Stimulated activated naive B cell treated with anti-CD40 and anti-IgM and Interleukin-4, amounts not matched to agents 10 μg/mL and 1 μg/mL and 100 μg/mL, for 72 hours (primary cell): Measurements from ENCODE around the gene PKD1L1.
"Not testable (repeated sequence)": the region's sequence is repeated elsewhere in the genome, so short reads cannot be mapped to it uniquely, and the experiment has no call there.

ENCODE experiments used
- ATAC-seq, 2 donors: fragments of 150-1000 bp; cut with Tn5 transposase; replicated peaks; 2 replicates each; pipeline ENCODE4 v1.10.0; 2021; ENCODE audit warnings: moderate library complexity in 1 of 2
- DNase-seq: peaks from one replicate; pipeline ENCODE4 v3.0.0; 2021
- H3K27ac Mint-ChIP-seq: one replicate; pipeline ENCODE4 v1.8.0; 2022; ENCODE audit warnings: mild to moderate bottlenecking, mixed read lengths
- H3K27me3 Mint-ChIP-seq, 2 donors: one replicate each; pipeline ENCODE4 v1.8.0; 2022; ENCODE audit warnings: mixed read lengths in 2 of 2
- H3K36me3 Mint-ChIP-seq, 2 donors: one replicate each; pipeline ENCODE4 v1.8.0; 2022; ENCODE audit warnings: mixed read lengths in 2 of 2, mild to moderate bottlenecking in 1 of 2
- H3K4me1 Mint-ChIP-seq, 2 donors: one replicate each; pipeline ENCODE4 v1.8.0; 2022; ENCODE audit warnings: mixed read lengths in 2 of 2, mild to moderate bottlenecking in 1 of 2
- H3K4me3 Mint-ChIP-seq, 2 donors: one replicate each; pipeline ENCODE4 v1.8.0; 2022; ENCODE audit warnings: mild to moderate bottlenecking in 2 of 2, mixed read lengths in 2 of 2, moderate library complexity in 1 of 2
- H3K9me3 Mint-ChIP-seq, 2 donors: one replicate each; pipeline ENCODE4 v1.8.0; 2022; ENCODE audit warnings: mixed read lengths in 2 of 2, mild to moderate bottlenecking in 1 of 2

Gene PKD1L1

DNA sequence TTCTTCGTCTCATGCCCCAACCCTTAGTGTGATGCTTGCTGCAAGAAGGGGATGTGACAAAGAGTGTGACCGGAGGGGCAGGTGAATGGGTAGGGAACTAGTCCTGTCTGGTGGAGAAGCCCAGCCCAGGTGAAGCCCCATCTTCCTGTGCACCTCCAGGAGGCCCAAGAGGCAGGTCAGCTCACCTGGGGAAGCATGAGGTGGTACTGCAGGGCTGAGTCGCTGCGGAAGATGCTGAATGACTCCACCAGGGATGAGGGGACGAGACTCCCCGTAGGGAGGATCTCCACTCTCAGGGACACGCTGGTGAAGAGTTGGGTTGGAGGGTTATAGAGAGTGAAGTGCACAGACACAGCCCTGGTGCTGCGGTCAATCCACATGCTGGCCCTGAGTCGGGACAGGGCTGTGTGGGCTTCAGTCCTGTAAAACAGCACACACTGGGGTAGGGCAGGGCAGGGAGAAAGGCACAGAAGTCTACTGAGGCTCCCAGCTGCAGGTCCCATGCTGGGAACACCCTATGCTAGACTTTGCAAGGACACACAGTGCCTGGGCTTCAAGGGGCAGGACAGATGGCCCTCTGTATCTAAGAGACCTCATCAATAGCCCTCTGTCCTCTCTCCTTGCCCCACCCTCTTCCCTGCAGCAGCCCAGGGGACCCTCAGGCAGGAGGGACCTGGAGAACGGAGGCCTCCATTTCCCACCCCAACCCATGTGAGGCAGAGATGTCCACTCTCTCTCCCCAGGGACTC lies 136.5 kb downstream of the PKD1L1 start:
- no peak for ATAC-seq
- no peak for DNase-seq
- H3K27ac Mint-ChIP-seq = no peak overlapping the region
- H3K4me3 Mint-ChIP-seq = no peak overlapping the region
- H3K36me3 Mint-ChIP-seq = peaks cover 0 to 2% of the 10 kb centered on the region in 2 donors
- peaks cover 25 to 29% of the 10 kb centered on the region in 2 donors for H3K4me1 Mint-ChIP-seq
- H3K27me3 Mint-ChIP-seq = no peaks in the 10 kb centered on the region
- no peaks in the 10 kb centered on the region for H3K9me3 Mint-ChIP-seq

DNA sequence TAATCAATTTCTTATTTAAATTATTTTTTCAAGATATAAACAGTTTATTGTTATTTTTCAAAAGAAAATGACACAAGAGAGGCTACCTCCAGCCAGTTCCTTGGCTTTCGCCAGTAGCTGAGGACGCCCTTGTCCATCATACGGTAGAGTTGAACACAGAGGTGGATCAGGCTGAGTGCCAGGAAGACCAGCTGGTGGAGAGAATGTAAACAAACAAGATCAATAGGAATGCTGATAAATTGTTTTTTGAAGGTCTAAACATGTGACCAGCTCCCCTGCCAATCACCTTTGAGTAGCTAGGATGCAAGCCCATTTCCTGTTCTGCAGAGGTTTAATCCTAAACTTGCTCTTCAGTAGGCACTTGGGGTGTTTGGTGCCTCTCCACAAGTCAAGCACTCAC lies 138.9 kb downstream of the PKD1L1 start:
- H3K9me3 Mint-ChIP-seq = no peaks in the 10 kb centered on the region
- H3K36me3 Mint-ChIP-seq = peaks cover 0 to 2% of the 10 kb centered on the region in 2 donors
- peaks cover 24 to 29% of the 10 kb centered on the region in 2 donors for H3K4me1 Mint-ChIP-seq

DNA sequence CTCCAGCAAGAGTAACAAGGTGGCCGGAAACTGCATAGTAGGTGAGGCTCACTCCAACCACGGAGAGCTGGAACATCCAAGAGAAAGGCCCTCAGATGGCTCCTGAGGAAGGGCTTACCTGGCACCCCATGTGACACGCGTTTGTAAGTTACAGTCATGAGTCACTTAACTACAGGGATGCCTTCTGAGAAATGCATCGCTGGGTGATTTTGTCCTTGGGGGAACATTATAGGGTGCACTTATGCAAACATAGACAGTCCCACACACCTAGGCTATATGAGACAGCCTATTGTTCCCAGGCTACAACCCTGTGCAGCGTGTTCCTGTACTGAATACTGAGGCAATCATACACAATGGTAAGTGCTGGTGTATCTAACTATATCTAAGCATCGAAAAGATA lies 139.9 kb downstream of the PKD1L1 start:
- peak in 1 of 2 donors; percentile 35 for ATAC-seq
- H3K27me3 Mint-ChIP-seq = no peaks in the 10 kb centered on the region
- no peaks in the 10 kb centered on the region for H3K9me3 Mint-ChIP-seq
- H3K27ac Mint-ChIP-seq = no peak overlapping the region
- no peak for DNase-seq
- H3K4me3 Mint-ChIP-seq = no peak overlapping the region
- peaks cover 23 to 29% of the 10 kb centered on the region in 2 donors for H3K4me1 Mint-ChIP-seq
- peaks cover 0 to 2% of the 10 kb centered on the region in 2 donors for H3K36me3 Mint-ChIP-seq

More for the DNA sequence above, 138.9 kb downstream of the PKD1L1 start:
- no peak overlapping the region for H3K4me3 Mint-ChIP-seq
- no peak overlapping the region for H3K27ac Mint-ChIP-seq
- no peaks in the 10 kb centered on the region for H3K27me3 Mint-ChIP-seq
- ATAC-seq = no peak
- DNase-seq = no peak

DNA sequence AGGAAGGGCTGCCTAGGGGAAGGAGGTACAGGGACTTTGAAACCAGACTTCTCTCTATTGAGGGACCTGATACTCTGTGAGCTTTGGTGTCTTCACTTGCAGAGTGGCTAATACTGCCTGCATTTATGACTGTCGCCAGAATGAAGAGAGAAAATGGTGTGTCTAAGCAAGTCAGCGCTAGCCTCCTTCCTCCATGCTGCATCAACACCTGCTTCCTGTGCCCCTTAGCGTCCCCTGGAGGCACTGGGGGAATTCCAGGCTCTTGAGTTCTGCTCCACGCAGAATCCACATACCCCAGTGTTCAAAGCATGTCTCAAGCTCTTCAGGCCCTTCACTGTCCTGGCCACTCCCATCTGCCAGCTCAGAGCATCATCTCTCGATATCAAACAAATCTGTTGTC lies 140.5 kb downstream of the PKD1L1 start:
- peak; percentile 23 for DNase-seq
- H3K4me3 Mint-ChIP-seq = no peak overlapping the region
- peaks cover 0 to 2% of the 10 kb centered on the region in 2 donors for H3K36me3 Mint-ChIP-seq
- ATAC-seq = peak; percentile 72 to 77
- H3K27ac Mint-ChIP-seq = no peak overlapping the region
- H3K27me3 Mint-ChIP-seq = no peaks in the 10 kb centered on the region
- H3K9me3 Mint-ChIP-seq = no peaks in the 10 kb centered on the region
- H3K4me1 Mint-ChIP-seq = peaks cover 19 to 29% of the 10 kb centered on the region in 2 donors

DNA sequence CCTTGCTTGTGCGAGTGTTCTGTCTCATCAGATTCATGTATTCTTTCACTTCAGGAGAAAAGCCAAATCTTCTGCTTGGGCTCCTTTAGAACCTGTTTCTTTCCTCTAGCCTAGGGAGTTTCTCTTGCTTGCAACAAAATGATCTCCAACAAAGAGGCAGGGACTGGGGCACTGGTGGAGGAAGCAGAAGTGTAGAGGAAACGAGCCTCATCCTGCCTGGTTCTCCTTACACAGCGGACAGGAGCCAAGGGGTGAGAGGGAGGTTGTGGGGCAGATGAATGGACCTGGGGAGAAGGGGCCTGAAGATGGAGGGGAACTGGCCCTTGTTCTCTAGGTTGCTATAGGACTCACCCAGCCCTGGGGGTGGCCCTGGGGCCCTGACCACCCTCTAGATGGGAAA lies 141.1 kb downstream of the PKD1L1 start:
- Mint-ChIP-seq H3K4me1 (peaks cover 19 to 29% of the 10 kb centered on the region in 2 donors), H3K4me3 (no peak overlapping the region), H3K9me3 (no peaks in the 10 kb centered on the region), H3K27ac (no peak overlapping the region), H3K27me3 (no peaks in the 10 kb centered on the region), H3K36me3 (peaks cover 0 to 2% of the 10 kb centered on the region in 2 donors)
- DNase-seq = no peak
- peak in 1 of 2 donors; percentile 16 for ATAC-seq

DNA sequence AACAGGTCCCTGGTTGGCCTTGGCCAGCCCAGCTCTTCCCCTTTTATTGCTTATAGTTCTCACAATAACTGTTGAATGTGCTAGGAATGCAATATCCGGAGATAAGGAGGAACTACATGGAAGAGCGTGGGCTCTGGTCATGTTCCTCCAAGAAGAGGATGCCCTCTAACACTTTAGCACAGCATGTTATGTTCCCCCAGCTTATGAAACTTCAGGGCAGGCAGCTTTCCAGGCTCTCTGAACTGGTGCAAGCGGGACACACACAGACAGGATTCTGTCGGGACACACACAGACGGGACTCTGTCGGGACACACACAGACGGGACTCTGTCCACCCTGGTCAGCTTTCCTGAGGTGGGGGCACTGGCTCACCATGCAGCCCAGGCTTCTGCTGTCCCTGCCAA lies 141.6 kb downstream of the PKD1L1 start:
- no peak for ATAC-seq
- no peak overlapping the region for H3K27ac Mint-ChIP-seq

DNA sequence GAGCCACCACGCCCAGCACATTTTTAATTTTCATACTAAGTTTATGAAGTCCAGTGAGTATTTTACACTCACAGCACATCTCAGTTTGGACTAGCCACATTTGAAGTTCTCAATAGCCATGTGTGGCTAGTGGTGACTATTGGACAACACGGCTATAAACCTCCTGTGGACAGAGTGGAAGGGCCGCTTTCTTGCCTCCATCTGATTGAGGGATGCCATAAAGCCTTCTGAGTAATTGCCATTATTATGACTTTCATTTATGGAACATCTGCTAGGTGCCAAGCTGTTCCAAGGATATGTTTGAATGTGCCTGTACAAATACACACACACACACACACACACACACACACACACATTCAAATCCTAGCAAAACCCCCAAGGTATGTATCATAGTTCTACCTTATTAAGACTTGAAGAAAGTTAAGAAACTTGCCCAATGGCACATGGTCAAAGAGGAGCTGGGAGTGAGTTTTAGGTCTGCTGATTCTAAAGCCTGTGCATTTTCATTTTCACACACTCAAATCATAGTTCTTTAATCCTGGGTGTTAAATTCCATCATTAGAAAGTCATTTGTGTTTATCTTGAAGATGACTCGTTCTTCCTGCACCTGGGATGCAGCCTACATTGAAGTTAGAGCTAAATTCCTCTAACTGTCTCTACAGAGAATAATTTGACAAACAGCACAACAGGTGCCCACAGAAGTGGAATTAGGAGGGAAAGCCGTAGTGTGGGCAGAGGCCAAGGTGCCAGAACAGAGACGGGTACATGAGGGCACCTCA lies 143.3 kb downstream of the PKD1L1 start:
- H3K4me1 Mint-ChIP-seq = peaks cover 13 to 15% of the 10 kb centered on the region in 2 donors
- H3K9me3 Mint-ChIP-seq = no peaks in the 10 kb centered on the region
- no peak overlapping the region for H3K4me3 Mint-ChIP-seq
- no peak for ATAC-seq
- H3K36me3 Mint-ChIP-seq = no peaks in the 10 kb centered on the region
- H3K27ac Mint-ChIP-seq = no peak overlapping the region
- no peak for DNase-seq
- no peaks in the 10 kb centered on the region for H3K27me3 Mint-ChIP-seq

More for the DNA sequence above, 141.6 kb downstream of the PKD1L1 start:
- H3K36me3 Mint-ChIP-seq = peaks cover 0 to 2% of the 10 kb centered on the region in 2 donors
- no peak overlapping the region for H3K4me3 Mint-ChIP-seq
- no peak for DNase-seq
- H3K4me1 Mint-ChIP-seq = peaks cover 19 to 29% of the 10 kb centered on the region in 2 donors
- no peaks in the 10 kb centered on the region for H3K9me3 Mint-ChIP-seq
- no peaks in the 10 kb centered on the region for H3K27me3 Mint-ChIP-seq

DNA sequence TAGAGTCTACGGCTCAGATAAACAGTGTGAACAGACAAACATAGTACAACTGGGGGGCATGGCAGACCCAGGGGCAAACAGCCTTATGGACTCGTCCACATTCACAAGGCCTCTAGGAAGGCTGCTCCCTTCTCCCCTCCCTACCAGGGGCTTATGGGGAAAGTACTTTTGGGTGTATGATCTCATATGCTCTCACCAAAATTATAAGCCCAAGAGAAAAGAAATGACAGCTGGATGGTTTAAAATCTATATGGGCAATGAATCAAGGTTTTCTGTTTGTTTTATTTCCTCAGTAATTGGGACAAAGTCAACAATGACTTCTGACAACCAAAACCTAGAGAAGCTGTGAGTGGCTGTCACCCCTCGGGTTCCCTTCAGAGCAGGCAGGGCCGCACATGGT lies 144.4 kb downstream of the PKD1L1 start:
- ATAC-seq (no peak), DNase-seq (no peak)
- no peak overlapping the region for H3K27ac Mint-ChIP-seq
- H3K36me3 Mint-ChIP-seq = no peaks in the 10 kb centered on the region
- no peaks in the 10 kb centered on the region for H3K27me3 Mint-ChIP-seq
- H3K9me3 Mint-ChIP-seq = no peaks in the 10 kb centered on the region
- peaks cover 13 to 15% of the 10 kb centered on the region in 2 donors for H3K4me1 Mint-ChIP-seq
- H3K4me3 Mint-ChIP-seq = no peak overlapping the region

DNA sequence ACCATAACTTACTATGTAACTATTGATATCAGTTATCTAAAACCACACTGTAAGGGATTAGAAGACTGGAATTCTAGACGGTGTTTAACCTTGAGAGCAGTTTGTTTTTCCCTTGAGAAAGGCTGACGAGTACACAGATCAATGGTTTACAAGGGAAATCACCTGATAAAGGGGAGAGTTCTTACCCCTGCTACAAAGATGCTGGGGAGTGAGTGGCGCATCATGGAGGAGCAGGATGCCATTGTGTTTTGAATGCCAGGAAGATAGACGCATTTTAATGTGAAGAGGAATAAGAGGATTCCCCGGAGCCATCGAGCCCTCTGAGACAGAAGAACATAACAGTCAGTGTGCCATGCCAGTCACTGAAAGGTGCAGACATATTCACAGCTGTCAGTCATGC lies 145.2 kb downstream of the PKD1L1 start:
- H3K4me3 Mint-ChIP-seq = no peak overlapping the region
- H3K27ac Mint-ChIP-seq = no peak overlapping the region
- DNase-seq (no peak), ATAC-seq (no peak)
- H3K4me1 Mint-ChIP-seq = peaks cover 11 to 12% of the 10 kb centered on the region in 2 donors
- H3K36me3 Mint-ChIP-seq = no peaks in the 10 kb centered on the region
- no peaks in the 10 kb centered on the region for H3K9me3 Mint-ChIP-seq
- no peaks in the 10 kb centered on the region for H3K27me3 Mint-ChIP-seq

DNA sequence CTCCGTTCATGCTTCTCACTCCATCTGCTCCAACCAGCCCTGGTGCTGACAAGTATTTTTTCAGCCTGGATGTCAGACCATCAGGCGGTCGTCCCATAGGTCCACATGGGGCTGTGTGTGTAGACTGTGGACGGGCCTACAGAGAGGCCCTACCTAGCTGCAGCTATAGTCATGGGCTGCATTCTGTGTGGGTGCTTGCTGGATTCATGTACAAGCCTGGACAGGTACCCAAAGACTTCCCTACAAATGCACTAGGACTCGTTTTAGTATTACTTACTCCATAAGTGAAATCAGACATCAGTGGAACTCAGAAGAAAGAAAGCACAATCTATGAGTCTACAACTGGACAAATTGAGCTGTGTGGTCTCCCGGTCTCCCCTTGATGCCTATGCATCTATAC lies 146.8 kb downstream of the PKD1L1 start:
- DNase-seq (no peak), ATAC-seq (no peak)
- no peaks in the 10 kb centered on the region for H3K27me3 Mint-ChIP-seq
- no peaks in the 10 kb centered on the region for H3K9me3 Mint-ChIP-seq
- no peaks in the 10 kb centered on the region for H3K36me3 Mint-ChIP-seq
- H3K4me1 Mint-ChIP-seq = peaks cover 0 to 2% of the 10 kb centered on the region in 2 donors
- no peak overlapping the region for H3K4me3 Mint-ChIP-seq
- H3K27ac Mint-ChIP-seq = no peak overlapping the region

DNA sequence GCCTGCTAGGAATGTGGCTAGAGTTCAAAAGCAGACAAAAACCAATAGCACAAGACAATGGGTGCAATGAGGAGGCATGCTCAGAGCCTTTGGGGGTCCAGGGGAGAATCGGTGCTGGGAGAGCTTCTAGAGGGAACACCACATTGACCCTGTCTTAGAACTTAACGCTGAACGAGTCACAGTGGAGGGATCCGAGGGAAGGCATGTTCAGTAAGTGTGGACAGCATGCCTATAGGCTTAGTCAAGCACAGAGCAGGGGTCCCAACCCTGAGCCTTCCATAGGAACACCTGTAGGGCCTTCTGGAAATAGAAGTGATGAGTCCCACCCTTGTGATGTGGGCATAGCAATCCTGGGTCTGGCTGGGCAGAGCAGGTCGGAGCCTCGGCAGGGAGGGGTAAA lies 148.7 kb downstream of the PKD1L1 start:
- ATAC-seq (no peak), DNase-seq (no peak)
- no peak overlapping the region for H3K4me3 Mint-ChIP-seq
- no peaks in the 10 kb centered on the region for H3K27me3 Mint-ChIP-seq
- no peaks in the 10 kb centered on the region for H3K9me3 Mint-ChIP-seq
- no peaks in the 10 kb centered on the region for H3K4me1 Mint-ChIP-seq
- no peaks in the 10 kb centered on the region for H3K36me3 Mint-ChIP-seq
- no peak overlapping the region for H3K27ac Mint-ChIP-seq

DNA sequence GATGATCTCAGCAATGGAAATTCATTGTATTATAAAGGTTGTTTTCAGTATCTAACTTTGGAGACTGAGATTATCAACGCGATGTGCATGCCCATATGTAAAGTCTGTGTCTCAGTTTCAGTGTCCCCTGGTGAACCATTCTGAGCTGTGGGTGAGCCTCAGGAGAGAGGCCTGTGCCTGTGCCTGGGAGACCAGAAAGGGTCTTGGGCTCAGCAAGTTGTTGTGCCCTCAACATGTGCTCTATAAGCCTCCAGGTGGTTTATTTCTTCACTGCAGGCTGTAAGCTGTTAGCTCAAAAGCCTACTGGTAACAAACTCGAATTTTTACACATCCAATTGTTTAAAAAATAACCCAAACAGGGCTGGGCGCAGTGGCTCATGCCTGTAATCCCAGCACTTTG lies 151.9 kb downstream of the PKD1L1 start:
- ATAC-seq = no peak
- H3K9me3 Mint-ChIP-seq = no peaks in the 10 kb centered on the region
- no peak overlapping the region for H3K4me3 Mint-ChIP-seq
- no peak overlapping the region for H3K27ac Mint-ChIP-seq
- peaks cover 0 to 4% of the 10 kb centered on the region in 2 donors for H3K4me1 Mint-ChIP-seq
- DNase-seq = no peak
- H3K27me3 Mint-ChIP-seq = no peaks in the 10 kb centered on the region
- no peaks in the 10 kb centered on the region for H3K36me3 Mint-ChIP-seq

DNA sequence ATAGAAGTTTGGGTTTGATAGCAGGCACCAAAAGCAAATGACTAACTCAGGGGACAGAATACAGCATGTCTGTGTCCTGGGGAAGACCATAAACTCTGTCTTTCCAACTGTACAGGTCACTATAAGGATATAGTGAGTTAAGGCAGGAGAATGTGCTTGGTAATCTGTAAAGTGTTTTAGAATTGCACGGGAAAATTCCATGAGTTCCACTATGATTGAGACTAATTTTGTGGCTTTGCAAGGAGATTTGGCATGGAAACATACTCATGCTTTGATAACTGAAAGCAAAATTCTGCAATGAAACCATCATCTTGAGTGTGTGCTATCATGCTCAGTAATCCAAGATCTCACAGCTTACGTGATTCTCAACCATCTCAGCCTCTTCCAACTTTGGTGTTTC lies 152.6 kb downstream of the PKD1L1 start:
- H3K4me1 Mint-ChIP-seq = peaks cover 0 to 4% of the 10 kb centered on the region in 2 donors
- H3K27me3 Mint-ChIP-seq = no peaks in the 10 kb centered on the region
- no peaks in the 10 kb centered on the region for H3K36me3 Mint-ChIP-seq
- ATAC-seq (no peak), DNase-seq (no peak)
- H3K9me3 Mint-ChIP-seq = no peaks in the 10 kb centered on the region
- no peak overlapping the region for H3K4me3 Mint-ChIP-seq
- no peak overlapping the region for H3K27ac Mint-ChIP-seq

DNA sequence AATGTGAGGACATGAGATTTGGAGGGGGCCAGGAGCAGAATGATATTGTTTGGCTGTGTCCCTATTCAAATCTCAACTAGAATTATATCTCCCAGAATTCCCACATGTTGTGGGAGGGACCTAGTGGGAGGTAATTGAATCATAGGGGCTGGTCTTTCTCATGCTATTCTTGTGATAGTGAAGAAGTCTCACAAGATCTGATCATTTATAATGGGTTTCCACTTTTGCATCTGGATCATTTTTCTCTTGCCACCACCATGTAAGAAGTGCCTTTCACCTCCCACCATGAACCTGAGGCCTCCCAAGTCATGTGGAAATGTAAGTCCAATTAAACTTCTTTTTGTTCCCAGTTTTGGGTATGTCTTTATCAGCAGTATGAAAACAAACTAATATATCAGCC lies 153.1 kb downstream of the PKD1L1 start:
- not testable (repeated sequence) for H3K36me3 Mint-ChIP-seq, ATAC-seq, H3K4me3 Mint-ChIP-seq, DNase-seq, H3K27me3 Mint-ChIP-seq, H3K9me3 Mint-ChIP-seq, H3K4me1 Mint-ChIP-seq, H3K27ac Mint-ChIP-seq

DNA sequence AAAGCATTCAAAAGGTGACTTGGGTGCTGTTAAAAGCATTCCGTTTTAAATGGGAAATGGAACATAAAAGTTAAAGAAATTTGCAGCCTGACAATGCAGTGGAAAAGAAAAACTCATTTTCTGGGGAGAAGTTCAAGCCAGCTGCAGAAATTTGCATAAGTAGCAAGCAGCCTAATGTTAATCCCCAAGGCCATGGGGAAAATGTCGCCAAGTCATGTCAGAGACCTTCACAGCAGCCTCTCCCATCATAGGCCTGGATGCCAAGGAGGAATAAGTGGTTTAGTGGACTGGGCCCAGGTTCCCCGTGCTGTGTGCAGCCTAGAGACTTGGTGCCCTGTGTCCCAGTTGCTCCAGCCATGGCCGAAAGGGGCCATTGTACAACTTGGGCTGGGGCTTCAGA lies 154.2 kb downstream of the PKD1L1 start:
- no peak for DNase-seq
- Mint-ChIP-seq H3K27me3 (no peaks in the 10 kb centered on the region), H3K36me3 (no peaks in the 10 kb centered on the region), H3K9me3 (no peaks in the 10 kb centered on the region), H3K4me3 (no peak overlapping the region), H3K4me1 (peaks cover 0 to 4% of the 10 kb centered on the region in 2 donors), H3K27ac (no peak overlapping the region)
- ATAC-seq = no peak
